ENCODE data around the gene MAPKAP1.

The MAPKAP1 gene

GRCh38 chr9:125642311-125642710 lies 64.7 kb downstream of the MAPKAP1 start:
- DNase-seq (ENCODE audit: low read depth in 2 of 2) = no peak

- DNase-seq (ENCODE audit: low read depth in 2 of 2) = no peak
These were observed 68.0 kb downstream of the MAPKAP1 start for GRCh38 chr9:125639057-125639456.

GRCh38 chr9:125638239-125639045 lies 68.6 kb downstream of the MAPKAP1 start:
- DNase-seq (ENCODE audit: low read depth in 2 of 2) = no peak

- DNase-seq (ENCODE audit: low read depth in 2 of 2) = no peak
These were observed 69.8 kb downstream of the MAPKAP1 start for GRCh38 chr9:125637241-125637640.

- DNase-seq (ENCODE audit: low read depth in 2 of 2) = no peak
These were observed 71.1 kb downstream of the MAPKAP1 start for GRCh38 chr9:125635888-125636287.

GRCh38 chr9:125634040-125634717 lies 72.8 kb downstream of the MAPKAP1 start:
- DNase-seq (ENCODE audit: low read depth in 2 of 2) = no peak

- DNase-seq (ENCODE audit: low read depth in 2 of 2) = no peak
These were observed 73.8 kb downstream of the MAPKAP1 start for GRCh38 chr9:125633116-125633745.

- peak in 1 of 2 donors; percentile 23 for DNase-seq (ENCODE audit: low read depth in 2 of 2)
These were observed 74.5 kb downstream of the MAPKAP1 start for GRCh38 chr9:125632321-125633115.

GRCh38 chr9:125631391-125632085 lies 75.5 kb downstream of the MAPKAP1 start:
- DNase-seq (ENCODE audit: low read depth in 2 of 2) = no peak

- no peak for DNase-seq (ENCODE audit: low read depth in 2 of 2)
These were observed 76.6 kb downstream of the MAPKAP1 start for GRCh38 chr9:125630436-125630835.

GRCh38 chr9:125629446-125629845 lies 77.6 kb downstream of the MAPKAP1 start:
- no peak for DNase-seq (ENCODE audit: low read depth in 2 of 2)

GRCh38 chr9:125626187-125626586 lies 80.8 kb downstream of the MAPKAP1 start:
- DNase-seq (ENCODE audit: low read depth in 2 of 2) = no peak

GRCh38 chr9:125621170-125621569 lies 85.8 kb downstream of the MAPKAP1 start:
- DNase-seq (ENCODE audit: low read depth in 2 of 2) = no peak

- DNase-seq (ENCODE audit: low read depth in 2 of 2) = no peak
These were observed 86.8 kb downstream of the MAPKAP1 start for GRCh38 chr9:125620216-125620615.

- no peak for DNase-seq (ENCODE audit: low read depth in 2 of 2)
These were observed 89.9 kb downstream of the MAPKAP1 start for GRCh38 chr9:125617087-125617486.

- DNase-seq (ENCODE audit: low read depth in 2 of 2) = no peak
These were observed 93.9 kb downstream of the MAPKAP1 start for GRCh38 chr9:125613141-125613540.

GRCh38 chr9:125612616-125613015 lies 94.4 kb downstream of the MAPKAP1 start:
- DNase-seq (ENCODE audit: low read depth in 2 of 2) = no peak

- no peak for DNase-seq (ENCODE audit: low read depth in 2 of 2)
These were observed 95.8 kb downstream of the MAPKAP1 start for GRCh38 chr9:125611121-125611765.

- no peak for DNase-seq (ENCODE audit: low read depth in 2 of 2)
These were observed 97.3 kb downstream of the MAPKAP1 start for GRCh38 chr9:125609744-125610143.

GRCh38 chr9:125608489-125609224 lies 98.4 kb downstream of the MAPKAP1 start:
- DNase-seq (ENCODE audit: low read depth in 2 of 2) = no peak

Data from activated CD4-positive, alpha-beta T cell treated with anti-CD3 and anti-CD28 coated beads for 24 hours (primary cell).